PC-9 (cell line): ENCODE results near the gene CNPY4.

ENCODE experiments used
- EZH2 ChIP-seq: fragments of 200-600 bp; sonication (generic); IDR thresholded peaks from 2 replicates; pipeline ENCODE4 v1.8.0; 2017; ENCODE audit warnings: antibody characterized with exemption, low read depth
- TF ChIP-seq, protein P1 (sequence below): fragments of 200-600 bp; sonication (generic); conservative IDR thresholded peaks from 2 replicates; pipeline ENCODE4 v1.6.1; 2017; ENCODE audit warnings: mixed run types, antibody characterized with exemption, mild to moderate bottlenecking, moderate library complexity

DNA sequence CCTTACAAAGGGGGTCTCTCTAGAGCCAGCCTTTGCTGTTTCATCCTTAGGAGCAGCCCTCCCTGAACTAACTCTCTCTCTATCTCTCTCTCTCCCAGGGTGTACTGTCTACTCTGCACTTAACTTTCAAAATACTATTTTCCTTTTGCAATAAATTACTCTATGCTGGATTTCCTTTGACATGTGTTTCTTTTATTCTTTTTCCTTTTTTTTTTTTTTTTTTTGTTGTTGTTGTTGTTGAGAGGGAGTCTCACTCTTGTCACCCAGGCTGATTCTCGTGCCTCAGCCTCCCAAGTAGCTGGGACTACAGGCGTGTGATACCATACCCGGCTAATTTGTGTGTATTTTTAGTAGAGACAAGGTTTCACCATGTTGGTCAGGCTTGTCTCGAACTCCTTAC, 36.5 kb upstream of the CNPY4 start:
- TF ChIP-seq, protein P1, sequence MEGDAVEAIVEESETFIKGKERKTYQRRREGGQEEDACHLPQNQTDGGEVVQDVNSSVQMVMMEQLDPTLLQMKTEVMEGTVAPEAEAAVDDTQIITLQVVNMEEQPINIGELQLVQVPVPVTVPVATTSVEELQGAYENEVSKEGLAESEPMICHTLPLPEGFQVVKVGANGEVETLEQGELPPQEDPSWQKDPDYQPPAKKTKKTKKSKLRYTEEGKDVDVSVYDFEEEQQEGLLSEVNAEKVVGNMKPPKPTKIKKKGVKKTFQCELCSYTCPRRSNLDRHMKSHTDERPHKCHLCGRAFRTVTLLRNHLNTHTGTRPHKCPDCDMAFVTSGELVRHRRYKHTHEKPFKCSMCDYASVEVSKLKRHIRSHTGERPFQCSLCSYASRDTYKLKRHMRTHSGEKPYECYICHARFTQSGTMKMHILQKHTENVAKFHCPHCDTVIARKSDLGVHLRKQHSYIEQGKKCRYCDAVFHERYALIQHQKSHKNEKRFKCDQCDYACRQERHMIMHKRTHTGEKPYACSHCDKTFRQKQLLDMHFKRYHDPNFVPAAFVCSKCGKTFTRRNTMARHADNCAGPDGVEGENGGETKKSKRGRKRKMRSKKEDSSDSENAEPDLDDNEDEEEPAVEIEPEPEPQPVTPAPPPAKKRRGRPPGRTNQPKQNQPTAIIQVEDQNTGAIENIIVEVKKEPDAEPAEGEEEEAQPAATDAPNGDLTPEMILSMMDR, result no peak
- TF ChIP-seq EZH2, result no peak
